Right forelimb (tissue), 1 donor: ENCODE measurements around the gene ZNF85.
"Not testable (repeated sequence)": the region's sequence is repeated elsewhere in the genome, so short reads cannot be mapped to it uniquely, and the experiment has no call there.

ENCODE experiments used
- DNase-seq: peaks from one replicate; pipeline ENCODE4 v3.0.0-alpha.2; 2018

The ZNF85 gene

GRCh38 chr19:20923077-20923871 lies at the start of gene ZNF85:
ZNF85 (plus strand) TSS chr19:20923251; CDS start chr19:20923401, 150 bp downstream.
- DNase-seq, result peak; percentile 93

DNA sequence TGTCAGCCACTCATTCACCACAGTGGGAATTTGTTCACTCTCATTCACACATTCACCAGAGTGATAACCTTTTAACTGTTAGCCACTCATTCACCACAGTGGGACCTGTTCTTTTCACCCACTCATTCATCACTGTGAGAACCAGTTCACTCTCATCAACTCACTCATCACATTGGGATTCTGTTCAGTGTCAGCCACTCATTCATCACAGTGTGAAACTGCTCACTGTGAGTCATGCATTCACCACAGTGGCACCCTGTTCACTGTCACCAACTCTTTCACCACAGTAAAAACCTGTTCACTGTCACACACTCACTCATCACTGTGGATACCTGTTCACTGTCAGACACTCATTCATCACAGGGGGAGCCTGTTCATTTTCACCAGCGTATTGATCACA lies 43.5 kb upstream of the ZNF85 start:
- DNase-seq, result no peak

- DNase-seq, result no peak
Measured at GRCh38 chr19:20912973-20913372, 10.1 kb upstream of the ZNF85 start.

GRCh38 chr19:20925481-20925880 lies 2.4 kb downstream of the ZNF85 start:
- DNase-seq, result no peak

GRCh38 chr19:20926796-20927195 lies 3.7 kb downstream of the ZNF85 start:
- no peak for DNase-seq

DNA sequence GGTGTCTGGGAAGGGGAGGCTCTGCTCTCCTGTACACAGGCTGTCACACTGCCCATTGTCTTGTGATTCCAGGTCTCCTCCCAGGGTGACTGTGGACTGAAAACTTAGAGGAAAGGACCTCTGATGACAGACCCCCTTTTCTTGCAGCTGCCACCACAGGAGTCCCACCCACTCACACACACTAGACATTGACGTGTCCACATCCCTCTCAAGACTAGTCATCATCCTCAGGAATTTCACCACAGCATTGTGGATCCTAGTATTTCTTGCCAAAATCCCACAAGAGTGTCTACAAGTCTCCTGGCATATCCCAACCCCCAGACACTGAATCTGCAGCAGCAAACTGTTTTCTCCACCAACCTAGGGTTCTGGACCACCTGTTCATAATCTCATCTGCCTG lies 5.3 kb downstream of the ZNF85 start:
- DNase-seq, result no peak

DNA sequence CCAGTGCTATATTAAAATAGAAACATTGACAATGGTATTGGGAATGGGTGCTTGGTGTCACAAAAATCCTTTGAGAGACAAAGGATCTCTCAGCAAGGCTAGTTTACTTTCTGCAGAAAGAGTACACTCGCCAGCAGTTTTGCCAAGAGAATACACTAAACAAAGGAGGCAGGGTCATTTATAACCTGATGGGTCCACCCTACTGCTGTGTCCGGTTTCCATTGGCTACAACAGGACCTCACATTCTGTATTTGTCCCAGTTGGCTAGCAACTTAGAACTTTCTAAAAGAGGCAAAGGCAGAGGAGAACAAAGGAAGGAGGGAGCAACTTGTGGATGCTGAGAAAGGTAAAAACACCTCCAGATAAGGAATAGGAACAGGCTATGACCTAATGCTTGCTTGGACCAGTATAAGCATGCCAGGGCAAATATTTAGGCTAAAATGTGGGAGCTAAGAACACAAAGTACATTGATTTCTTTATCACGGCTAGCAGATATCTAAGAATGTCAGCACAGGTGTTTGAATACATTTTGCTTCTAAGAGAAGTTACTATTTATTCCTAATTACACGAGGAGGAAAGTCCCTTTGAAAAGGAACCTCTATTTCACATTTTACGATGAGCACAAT lies 13.4 kb downstream of the ZNF85 start:
- DNase-seq, result not testable (repeated sequence)

GRCh38 chr19:20952561-20953095 lies 29.6 kb downstream of the ZNF85 start:
- DNase-seq, result not testable (repeated sequence)

GRCh38 chr19:20964798-20965197 lies 41.7 kb downstream of the ZNF85 start:
- DNase-seq, result no peak

- no peak for DNase-seq
Measured at GRCh38 chr19:20968092-20968491, 45.0 kb downstream of the ZNF85 start.

DNA sequence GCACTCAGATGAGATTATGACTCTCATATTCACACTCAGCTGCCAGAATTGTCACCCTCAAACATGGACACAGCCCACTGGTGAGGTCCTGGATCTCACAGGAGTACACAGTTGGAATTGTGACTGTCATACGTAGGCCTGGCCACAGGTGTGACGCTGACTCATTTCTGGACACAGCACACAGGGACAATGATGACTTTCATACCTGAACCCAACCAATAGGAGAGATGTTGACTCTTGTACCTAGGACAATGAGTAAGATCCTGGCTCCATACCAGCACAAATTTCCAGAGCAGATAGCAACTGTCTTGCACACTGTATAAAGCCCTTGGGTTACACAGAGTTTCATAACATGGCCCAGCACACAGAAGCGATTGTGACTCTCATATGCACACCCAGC lies 46.4 kb downstream of the ZNF85 start:
- DNase-seq, result no peak

DNA sequence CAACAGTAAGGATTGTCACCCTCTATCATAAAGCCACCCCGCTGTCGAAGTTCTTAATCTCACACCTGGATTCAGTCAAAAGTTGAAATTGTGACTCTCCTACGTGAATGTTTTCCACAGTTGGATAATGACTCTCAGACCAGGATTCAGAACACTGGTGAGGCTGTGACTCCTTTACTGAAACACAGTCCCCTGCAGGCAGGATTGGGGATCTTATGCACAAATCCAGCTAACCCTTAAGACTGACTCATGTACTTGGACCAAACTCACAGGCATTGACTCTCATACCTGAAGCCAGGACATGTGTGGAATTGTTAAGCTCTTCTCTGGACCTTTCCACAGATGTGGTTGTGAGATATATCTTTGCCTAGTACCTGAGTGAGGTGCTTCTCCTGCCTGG lies 46.8 kb downstream of the ZNF85 start:
- no peak for DNase-seq

DNA sequence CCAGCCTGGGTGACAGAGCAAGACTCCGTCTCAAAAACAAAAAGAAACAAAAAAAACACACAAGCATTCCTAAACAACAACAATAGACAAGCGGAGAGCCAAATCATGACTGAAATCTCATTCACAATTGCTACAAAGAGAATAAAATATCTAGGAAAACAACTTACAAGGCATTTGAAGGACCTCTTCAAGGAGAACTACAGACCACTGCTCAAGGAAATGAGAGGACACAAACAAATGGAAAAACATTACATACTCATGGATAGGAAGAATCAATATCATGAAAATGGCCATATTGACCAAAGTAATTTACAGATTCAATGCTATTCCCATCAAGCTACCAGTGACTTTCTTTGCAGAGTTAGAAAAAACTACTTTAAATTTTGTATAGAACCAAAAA lies 69.7 kb downstream of the ZNF85 start:
- not testable (repeated sequence) for DNase-seq

DNA sequence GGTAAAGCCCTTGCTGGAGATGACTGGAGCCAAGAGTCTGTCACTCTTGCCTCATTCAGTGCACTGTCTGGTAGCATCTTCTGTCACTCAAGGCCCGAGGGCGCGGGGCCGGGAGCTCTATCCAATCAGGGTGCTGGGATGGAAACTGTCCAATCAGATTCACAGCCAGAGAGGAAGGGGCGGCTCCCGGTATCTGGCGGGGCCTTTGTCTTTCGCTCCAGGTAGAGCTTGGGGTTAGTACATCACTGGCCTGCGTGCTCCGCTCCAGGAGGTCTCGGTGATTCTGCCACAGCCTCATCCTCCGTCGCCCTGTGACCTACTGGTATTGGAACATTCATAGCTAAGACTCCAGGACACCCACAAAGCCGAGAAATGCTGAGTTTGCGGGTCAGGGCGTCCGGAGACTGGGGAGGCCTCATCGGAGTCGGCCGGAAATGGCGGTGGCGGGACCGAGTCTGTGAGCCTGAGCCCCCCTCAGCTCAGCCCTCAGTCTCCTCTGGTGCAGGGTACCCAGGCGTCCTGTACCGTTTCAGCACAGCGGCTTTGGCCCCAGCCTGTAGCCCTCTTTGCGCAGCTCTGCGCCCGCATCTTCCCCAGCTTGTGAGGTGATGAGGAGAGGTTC lies 76.8 kb downstream of the ZNF85 start:
- peak; percentile 93 for DNase-seq
